ENCODE data around the gene SORBS1.

- TF ChIP-seq EZH2 (IDR thresholded peaks at IDR 0.05; ENCODE audit: insufficient read depth, poor library complexity, severe bottlenecking) (no peak), EZH2phosphoT487 (IDR thresholded peaks at IDR 0.05; ENCODE audit: insufficient read depth, low read depth) (no peak)
Measured at GRCh38 chr10:95502377-95502776, 58.8 kb downstream of the SORBS1 start.

All from GM23248 (cell line).